ENCODE results near the gene PALD1. TPM values are rescaled to one million over a fixed set of nuclear protein-coding genes. Genes with fewer than 3 reads are reported as not detected.

The PALD1 gene
- total RNA-seq, 4 donors from 2014 or later, result 5.4 to 10.9 (median 9.2) TPM

DNA sequence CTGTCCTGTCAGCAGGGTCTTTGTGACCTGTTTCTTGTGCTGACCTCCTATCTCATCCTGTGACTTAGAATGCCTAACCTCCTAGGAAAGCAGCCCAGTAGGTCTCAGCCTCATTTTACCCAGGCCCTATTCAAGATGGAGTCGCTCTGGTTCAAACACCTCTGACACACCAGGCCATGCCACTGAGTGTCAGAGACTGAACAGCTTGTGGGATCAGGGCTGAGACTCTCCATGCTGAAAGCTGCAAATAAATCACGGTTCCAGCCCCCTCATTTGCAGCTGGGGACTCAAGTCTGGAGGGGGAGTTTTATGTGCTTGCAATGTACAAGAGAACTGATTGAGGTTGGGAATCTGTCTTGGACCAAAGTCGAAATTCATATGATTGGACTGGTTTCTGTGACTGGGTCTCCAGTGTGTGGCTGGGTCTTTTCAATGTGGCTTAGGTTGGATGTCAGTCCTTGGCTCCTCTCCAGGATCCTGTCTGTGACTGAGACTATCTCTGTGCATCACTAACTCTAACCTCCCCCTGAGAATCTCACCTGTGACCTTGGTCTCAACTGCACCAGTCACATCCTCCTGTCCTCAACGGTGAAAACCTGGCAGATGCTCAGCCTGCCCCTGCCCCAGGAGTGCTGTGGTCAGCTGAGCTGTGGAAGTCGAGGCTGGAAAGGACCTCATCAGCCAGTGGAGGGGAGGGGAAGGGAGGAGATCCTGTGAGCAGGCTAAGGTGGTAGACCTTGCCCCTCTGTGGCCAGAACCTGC is 112.3 kb downstream of the PALD1 start:
- Histone ChIP-seq H3K27me3 (no peaks in the 10 kb centered on the region), H3K4me3 (no peak overlapping the region), H3K27ac (no peak overlapping the region), H3K4me1 (no peaks in the 10 kb centered on the region), H3K9me3 (no peaks in the 10 kb centered on the region), H3K36me3 (no peaks in the 10 kb centered on the region)
- 66 to 76% methylated on average over 5 of the region's 5 CpGs for WGBS, 2 donors
- no peak for TF ChIP-seq EP300 (IDR thresholded peaks at IDR 0.05)
- TF ChIP-seq, protein P1, sequence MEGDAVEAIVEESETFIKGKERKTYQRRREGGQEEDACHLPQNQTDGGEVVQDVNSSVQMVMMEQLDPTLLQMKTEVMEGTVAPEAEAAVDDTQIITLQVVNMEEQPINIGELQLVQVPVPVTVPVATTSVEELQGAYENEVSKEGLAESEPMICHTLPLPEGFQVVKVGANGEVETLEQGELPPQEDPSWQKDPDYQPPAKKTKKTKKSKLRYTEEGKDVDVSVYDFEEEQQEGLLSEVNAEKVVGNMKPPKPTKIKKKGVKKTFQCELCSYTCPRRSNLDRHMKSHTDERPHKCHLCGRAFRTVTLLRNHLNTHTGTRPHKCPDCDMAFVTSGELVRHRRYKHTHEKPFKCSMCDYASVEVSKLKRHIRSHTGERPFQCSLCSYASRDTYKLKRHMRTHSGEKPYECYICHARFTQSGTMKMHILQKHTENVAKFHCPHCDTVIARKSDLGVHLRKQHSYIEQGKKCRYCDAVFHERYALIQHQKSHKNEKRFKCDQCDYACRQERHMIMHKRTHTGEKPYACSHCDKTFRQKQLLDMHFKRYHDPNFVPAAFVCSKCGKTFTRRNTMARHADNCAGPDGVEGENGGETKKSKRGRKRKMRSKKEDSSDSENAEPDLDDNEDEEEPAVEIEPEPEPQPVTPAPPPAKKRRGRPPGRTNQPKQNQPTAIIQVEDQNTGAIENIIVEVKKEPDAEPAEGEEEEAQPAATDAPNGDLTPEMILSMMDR (IDR thresholded peaks at IDR 0.05), result no peak
- no peak for TF ChIP-seq POLR2A (IDR thresholded peaks at IDR 0.05)
- DNase-seq (ENCODE audit: low spot score in 2 of 2), result no peak

DNA sequence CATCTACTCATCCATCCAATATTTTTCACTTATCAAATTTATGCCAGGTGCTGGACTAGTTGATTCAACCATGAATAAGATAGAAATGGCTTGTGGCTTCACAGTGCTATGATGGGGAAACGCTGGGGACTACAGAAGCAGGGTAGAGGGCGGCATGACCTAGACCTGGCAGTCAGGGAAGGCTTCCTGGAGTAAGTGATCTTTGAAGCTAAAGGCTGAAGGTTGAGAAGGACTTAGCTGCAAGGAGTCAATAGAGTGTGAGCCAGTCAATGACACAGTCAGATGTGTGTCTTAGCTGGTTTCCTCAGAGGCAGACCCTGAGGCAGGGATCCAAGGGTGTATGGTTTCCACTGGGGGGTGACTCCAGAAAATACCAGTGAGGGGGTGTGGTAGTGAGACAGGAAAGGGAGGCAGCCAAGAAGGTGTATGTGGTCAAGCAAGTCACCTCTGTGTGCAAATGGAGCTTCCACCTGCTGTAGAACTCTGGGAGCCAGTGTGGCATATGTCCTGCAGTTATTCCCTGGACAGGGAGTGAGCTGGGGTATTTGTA is 113.7 kb downstream of the PALD1 start:
- no peak overlapping the region for H3K4me3 ChIP-seq
- TF ChIP-seq EP300 (IDR thresholded peaks at IDR 0.05) (no peak), POLR2A (IDR thresholded peaks at IDR 0.05) (no peak)
- TF ChIP-seq, protein P1 (IDR thresholded peaks at IDR 0.05), result no peak
- no peaks in the 10 kb centered on the region for H3K36me3 ChIP-seq
- H3K4me1 ChIP-seq, result peaks cover 0 to 6% (median 0%) of the 10 kb centered on the region in 4 donors
- no peak for DNase-seq (ENCODE audit: low spot score in 2 of 2)
- WGBS, 2 donors, result 90 to 92% methylated on average over 2 of the region's 2 CpGs
- H3K27me3 ChIP-seq, result no peaks in the 10 kb centered on the region
- H3K9me3 ChIP-seq, result no peaks in the 10 kb centered on the region
- H3K27ac ChIP-seq, result no peak overlapping the region

DNA sequence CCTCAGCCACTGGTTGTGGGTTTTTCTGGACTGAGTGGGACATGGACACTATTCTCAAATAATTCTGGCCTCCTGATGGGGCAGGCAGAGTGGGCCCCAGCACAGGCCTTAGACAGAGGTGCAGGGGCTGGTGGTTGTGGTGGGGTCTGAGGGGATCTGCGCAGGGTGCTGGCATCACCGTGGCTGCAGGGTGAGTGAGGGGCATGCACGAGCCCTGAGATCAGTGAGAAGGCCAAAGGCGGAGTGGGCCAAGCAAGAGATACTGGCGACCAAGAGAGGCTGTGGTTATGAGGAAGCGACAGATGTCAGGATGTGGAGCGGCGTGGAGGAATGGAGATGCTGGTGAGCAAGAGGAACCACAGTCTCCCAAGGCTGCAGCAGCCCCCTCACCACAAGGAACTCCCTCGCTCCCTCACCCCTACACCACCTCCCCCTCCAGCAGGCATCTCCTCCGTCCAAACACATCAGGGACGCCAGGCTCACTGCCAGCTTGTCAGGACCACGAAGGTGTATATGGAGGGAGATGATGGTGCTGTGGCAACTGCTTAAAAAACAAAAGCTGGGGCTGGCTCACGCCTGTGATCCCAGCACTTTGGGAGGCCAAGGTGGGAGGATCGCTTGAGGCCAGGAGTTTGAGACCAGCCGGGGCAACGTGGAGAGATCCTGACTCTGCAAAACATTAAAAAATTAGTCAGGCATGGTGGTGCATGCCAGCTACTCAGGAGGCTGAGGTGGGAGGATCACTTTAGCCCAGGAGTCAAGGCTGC is 114.4 kb downstream of the PALD1 start:
- no peak for DNase-seq (ENCODE audit: low spot score in 2 of 2)
- 77 to 84% methylated on average over 16 of the region's 16 CpGs for WGBS, 2 donors
- TF ChIP-seq POLR2A (IDR thresholded peaks at IDR 0.05), result no peak
- TF ChIP-seq, protein P1 (IDR thresholded peaks at IDR 0.05), result no peak
- no peak for TF ChIP-seq EP300 (IDR thresholded peaks at IDR 0.05)

DNA sequence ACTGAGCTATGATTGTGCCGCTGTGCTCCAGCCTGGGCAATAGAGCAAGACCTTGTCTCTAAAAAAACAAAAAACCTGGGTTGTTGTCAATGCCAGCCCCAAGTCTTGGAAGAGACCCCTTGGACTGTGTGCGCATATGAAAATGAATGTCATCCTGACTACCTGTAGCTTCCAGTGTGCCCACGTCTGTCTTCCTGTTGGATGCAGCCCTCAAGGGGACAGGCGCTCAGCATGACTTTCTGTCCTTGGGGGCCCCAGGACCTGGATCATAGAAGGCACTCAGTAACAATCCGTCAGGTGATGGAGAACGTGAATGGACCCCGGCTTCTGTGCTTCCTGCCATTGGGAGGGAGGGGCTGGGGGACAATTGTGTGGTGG is 114.9 kb downstream of the PALD1 start:
- Histone ChIP-seq H3K4me1 (peaks cover 0 to 6% (median 0%) of the 10 kb centered on the region in 4 donors), H3K27ac (no peak overlapping the region), H3K27me3 (no peaks in the 10 kb centered on the region), H3K4me3 (no peak overlapping the region), H3K9me3 (no peaks in the 10 kb centered on the region), H3K36me3 (no peaks in the 10 kb centered on the region)
- TF ChIP-seq, protein P1 (IDR thresholded peaks at IDR 0.05), result no peak
- no peak for TF ChIP-seq POLR2A (IDR thresholded peaks at IDR 0.05)
- no peak for TF ChIP-seq EP300 (IDR thresholded peaks at IDR 0.05)
- 89 to 92% methylated on average over 7 of the region's 7 CpGs for WGBS, 2 donors
- DNase-seq (ENCODE audit: low spot score in 2 of 2), result no peak

More for the DNA sequence above, 114.4 kb downstream of the PALD1 start:
- Histone ChIP-seq H3K9me3 (no peaks in the 10 kb centered on the region), H3K27ac (no peak overlapping the region), H3K36me3 (no peaks in the 10 kb centered on the region), H3K27me3 (no peaks in the 10 kb centered on the region), H3K4me1 (peaks cover 0 to 6% (median 0%) of the 10 kb centered on the region in 4 donors), H3K4me3 (no peak overlapping the region)

DNA sequence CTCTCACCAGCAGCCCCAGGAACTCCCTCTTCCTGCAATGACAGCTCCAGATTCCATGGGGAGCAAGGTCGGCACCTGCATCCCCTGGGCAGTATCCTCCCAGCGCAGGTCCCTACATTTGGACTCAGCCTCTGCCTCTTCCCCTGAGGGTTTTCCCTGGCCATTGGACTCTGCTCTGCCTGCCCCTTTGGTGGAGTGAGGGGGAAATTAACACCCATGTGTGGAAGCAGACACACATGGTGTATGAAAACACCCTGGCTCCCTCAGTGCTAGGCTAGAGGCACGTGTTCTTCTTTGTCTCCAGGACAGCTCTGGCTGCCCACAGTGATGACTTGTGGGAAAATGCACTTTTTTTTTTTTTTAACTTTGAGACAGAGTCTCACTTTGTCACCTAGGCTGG is 115.6 kb downstream of the PALD1 start:
- no peak overlapping the region for H3K27ac ChIP-seq
- TF ChIP-seq, protein P1 (IDR thresholded peaks at IDR 0.05), result no peak
- TF ChIP-seq POLR2A (IDR thresholded peaks at IDR 0.05) (no peak), EP300 (IDR thresholded peaks at IDR 0.05) (no peak)
- H3K36me3 ChIP-seq, result no peaks in the 10 kb centered on the region
- H3K27me3 ChIP-seq, result no peaks in the 10 kb centered on the region
- H3K4me1 ChIP-seq, result peaks cover 0 to 6% (median 0%) of the 10 kb centered on the region in 4 donors
- no peak overlapping the region for H3K4me3 ChIP-seq
- 55 to 78% methylated on average over 3 of the region's 3 CpGs for WGBS, 2 donors
- H3K9me3 ChIP-seq, result no peaks in the 10 kb centered on the region
- DNase-seq (ENCODE audit: low spot score in 2 of 2), result no peak

Data from tibial nerve (tissue), 4 donors.